Activated CD4-positive, alpha-beta T cell treated with anti-CD3 and anti-CD28 coated beads for 4 hours (primary cell): ENCODE results near the gene MAGEE2.
"Not testable (repeated sequence)": the region's sequence is repeated elsewhere in the genome, so short reads cannot be mapped to it uniquely, and the experiment has no call there.

Source experiments
- DNase-seq, 2 donors: peaks; one replicate each; pipeline ENCODE4 v3.0.0-alpha.2; 2020

MAGEE2 gene

GRCh38 chrX:75784680-75785491 is at the start of gene MAGEE2:
MAGEE2 (minus strand) TSS chrX:75785254; CDS start chrX:75785051, 203 bp downstream.
- DNase-seq = peak; percentile 1 to 6

- DNase-seq = no peak
These were observed 1.2 kb upstream of the MAGEE2 start for GRCh38 chrX:75786290-75786689.

- DNase-seq = no peak
These were observed 3.4 kb downstream of the MAGEE2 start for GRCh38 chrX:75781611-75782010.

- DNase-seq = not testable (repeated sequence)
These were observed 17.0 kb downstream of the MAGEE2 start for GRCh38 chrX:75768063-75768462.

- no peak for DNase-seq
These were observed 36.6 kb downstream of the MAGEE2 start for GRCh38 chrX:75748431-75748830.

GRCh38 chrX:75746891-75747639 is 38.0 kb downstream of the MAGEE2 start:
- DNase-seq = peak; percentile 6 to 12
